HCEC 1CT (cell line): ENCODE data around the gene USP50.
"Not testable (repeated sequence)": the region's sequence is repeated elsewhere in the genome, so short reads cannot be mapped to it uniquely, and the experiment has no call there.

ENCODE experiments used
- DNase-seq: peaks from one replicate; pipeline ENCODE4 v3.0.0-alpha.2; 2017

USP50 gene

GRCh38 chr15:50501815-50502214, 44.7 kb downstream of the USP50 start:
- DNase-seq = no peak

GRCh38 chr15:50500352-50500751, 46.1 kb downstream of the USP50 start:
- no peak for DNase-seq

DNA sequence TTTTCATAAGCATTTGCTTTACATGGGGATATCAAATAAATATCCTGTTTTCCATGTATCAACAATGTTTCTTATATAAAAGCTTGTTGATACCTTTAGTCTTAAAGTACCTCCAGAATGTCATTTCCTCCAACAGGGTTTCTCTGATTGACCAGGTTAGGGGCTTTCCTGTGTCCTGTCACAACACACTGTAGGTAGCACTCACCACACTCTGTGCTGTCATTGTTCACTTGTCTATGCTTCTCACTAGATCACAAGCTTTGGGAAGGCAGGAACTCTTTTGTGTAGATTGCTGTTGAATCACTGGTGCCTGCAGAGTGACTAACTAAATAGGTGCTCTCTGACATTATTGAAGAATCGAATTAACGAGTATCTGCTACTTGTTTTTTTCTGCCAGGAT, 49.8 kb downstream of the USP50 start:
- DNase-seq = no peak

DNA sequence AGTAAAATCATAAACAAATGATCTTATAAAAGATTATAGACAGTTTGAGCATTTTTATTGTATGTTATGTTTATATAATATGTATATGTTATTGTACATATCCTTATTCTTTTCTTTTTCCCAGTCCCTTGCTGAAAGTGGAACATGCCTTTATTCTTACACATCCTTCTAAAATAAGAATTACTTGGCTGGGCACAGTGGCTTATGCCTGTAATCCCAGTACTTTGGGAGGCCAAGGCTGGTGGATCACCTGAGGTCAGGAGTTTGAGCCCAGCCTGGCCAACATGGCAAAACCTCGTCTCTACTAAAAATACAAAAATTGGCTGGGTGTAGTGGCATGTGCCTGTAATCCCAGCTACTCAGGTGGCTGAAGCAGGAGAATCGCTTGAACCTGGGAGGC, 51.9 kb downstream of the USP50 start:
- not testable (repeated sequence) for DNase-seq

- no peak for DNase-seq
Observed at GRCh38 chr15:50493625-50494024, 52.8 kb downstream of the USP50 start.

DNA sequence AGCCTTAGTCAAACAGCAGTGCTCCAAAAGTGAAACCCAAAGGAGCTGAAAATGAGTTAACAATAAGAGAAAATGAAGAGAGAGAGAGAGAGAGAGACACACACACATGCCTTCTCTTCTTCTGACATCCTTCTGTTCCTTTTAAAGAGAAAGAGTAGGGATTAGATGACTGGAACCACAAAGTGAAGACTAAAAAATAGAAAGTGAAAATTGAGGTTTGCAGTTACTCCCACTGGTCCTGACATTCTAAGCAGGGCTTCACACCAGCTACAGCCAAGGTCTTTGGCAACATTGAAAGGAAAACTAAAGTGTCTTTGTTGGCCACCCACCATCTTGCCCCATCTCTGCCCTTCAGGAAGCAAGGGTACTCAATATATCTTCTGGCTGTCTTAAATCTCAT, 59.2 kb downstream of the USP50 start:
- no peak for DNase-seq

GRCh38 chr15:50485389-50485788, 61.1 kb downstream of the USP50 start:
- DNase-seq = no peak

GRCh38 chr15:50484781-50485180, 61.7 kb downstream of the USP50 start:
- no peak for DNase-seq

DNA sequence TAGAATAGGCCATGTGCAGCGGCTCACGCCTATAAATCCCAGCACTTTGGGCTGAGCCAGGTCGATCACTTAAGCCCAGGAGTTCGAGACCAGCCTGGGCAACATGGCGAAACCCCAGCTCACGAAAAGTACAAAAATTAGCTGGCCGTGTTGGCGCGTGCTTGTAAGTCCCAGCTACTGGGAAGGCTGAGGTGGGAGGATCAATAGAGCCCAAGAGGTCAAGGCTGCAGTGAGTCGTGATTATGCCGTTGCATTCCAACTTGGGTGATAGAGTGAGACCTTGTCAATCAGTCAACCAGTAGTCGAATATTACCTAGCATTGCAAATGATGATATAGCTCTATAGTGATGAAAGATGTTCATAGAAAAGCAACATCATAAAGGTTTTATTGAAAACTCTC, 70.3 kb downstream of the USP50 start:
- DNase-seq = no peak

DNA sequence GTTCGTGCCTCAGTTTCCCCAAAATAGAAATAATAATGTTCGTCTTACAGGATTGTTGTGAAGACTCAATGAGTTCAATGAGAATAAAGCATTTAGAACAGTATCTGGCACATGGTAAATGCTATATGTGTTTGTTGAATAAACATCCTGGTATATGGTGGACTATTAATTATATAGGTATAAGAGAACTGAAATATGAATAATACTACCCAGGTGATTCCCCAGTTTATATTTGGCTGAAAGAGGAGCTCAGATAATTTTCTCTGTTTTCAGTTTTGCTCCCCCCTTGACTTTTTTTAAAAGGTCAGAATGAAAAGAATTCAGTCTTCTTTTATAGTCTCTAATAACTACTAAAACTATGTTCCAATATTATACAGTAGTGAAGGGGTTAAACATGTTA, 75.4 kb downstream of the USP50 start:
- DNase-seq = no peak

- DNase-seq = peak; percentile 56
Observed at GRCh38 chr15:50463423-50464358, 82.8 kb downstream of the USP50 start.

GRCh38 chr15:50458348-50459112, 87.9 kb downstream of the USP50 start:
- DNase-seq = no peak

DNA sequence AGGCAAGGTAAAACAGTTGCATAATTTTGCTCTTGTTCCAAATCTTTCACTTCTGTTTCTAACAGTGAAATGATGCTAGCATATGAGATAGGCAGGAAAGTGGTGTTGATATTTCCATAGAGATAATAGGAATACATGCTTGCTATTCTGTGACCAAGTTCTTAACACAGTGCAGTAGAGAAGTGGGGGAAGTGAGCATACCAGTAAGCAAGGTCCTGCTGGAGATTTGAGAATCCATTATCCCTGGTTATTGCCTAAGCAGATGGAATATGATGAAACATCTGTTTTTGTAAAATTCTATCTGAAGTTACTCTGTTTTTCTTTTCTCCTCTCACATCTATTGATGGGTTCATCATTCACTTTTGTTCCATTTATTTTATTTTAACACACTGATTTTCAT, 93.5 kb downstream of the USP50 start:
- DNase-seq = peak; percentile 27
